GM19238 (cell line): ENCODE results near the gene TP53I13.

Source experiments
- DNase-seq: peaks from one replicate; pipeline ENCODE4 v3.0.0; 2011; ENCODE audit warnings: low spot score; ENCODE audit not compliant: insufficient read length

Gene TP53I13

DNA sequence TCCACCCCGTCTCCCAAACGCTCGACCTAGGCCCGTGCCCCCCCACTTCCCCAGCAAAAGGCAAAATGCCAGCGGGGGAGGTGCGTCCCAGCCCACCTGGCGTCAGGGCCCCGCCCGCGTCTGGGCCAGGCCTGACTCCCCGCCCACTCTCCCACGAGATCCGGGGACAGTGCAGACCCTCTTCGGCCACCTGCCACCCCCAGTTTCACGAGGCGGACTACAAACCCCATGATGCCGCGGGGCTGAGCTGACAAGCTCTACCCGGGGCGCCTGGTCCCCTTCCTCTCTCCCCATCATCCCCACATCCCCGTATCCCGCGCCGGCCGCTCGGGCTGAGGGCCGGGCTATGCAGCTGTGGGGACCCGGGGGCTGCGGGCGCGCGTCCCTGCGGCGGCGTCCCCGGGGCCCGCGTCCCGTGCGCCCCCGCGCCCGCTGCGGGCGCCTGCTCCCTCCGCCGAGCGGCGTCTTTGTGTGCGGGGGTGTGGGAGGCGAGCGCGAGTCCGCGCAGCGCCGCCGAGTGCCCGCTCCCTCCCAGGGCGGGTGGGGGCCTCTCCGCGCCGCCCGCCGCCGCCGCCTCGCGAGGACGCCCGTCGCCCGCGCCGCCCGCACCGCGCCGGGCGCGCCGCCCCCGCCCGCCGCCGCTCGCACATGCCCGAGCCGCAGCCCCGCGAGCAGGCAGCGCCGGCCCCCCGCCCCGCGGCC is 24.5 kb downstream of the TP53I13 start, which contains the start of gene ANKRD13B:
Gene ANKRD13B (plus strand): TSS at position 283 of the 702 bp plus-strand sequence. CDS start 490 bp downstream, outside the sequence.
- DNase-seq: no peak

DNA sequence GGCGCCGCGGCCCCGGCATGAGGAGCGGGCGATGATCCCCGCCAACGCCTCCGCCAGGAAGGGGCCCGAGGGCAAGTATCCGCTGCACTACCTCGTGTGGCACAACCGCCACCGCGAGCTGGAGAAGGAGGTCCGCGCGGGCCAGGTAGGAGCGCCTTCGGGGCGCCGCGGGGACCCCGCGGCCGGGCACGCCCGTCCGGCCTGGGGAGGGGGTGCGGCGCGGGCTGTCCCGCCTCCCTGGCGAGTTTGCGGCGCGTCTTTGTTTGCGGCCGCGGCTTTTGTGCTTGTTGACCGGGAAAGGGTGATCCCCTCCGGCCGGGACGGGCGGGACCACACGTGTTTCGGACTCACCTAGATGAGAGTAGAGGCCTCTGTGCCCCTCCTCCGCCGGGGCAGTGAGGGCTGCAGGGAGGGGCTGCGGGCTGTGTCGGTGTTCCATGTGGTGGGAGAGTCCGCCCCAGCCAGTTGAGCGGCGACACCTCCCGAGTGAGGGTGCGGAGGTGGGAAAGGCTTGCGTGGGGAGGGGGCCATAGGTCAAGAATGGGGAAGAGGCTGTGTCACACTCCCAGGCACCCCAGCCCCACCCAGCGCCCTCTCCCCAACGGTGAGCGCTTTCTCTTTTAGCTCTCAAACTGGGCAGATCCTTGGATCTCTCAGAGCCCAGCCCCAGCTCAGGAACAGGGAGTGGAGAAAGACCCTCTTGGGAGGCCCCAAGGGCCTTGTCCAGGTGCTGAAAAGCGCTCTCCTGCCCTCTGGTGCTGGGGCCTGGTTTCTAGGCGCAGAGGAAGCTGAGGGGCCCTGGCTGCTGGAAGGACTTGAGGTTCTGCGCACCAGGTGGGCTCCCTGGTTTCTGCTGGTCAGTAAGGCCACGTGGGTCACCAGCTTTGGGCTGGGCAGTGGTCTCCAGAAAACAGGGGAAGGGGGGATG is 25.4 kb downstream of the TP53I13 start:
- DNase-seq: no peak

DNA sequence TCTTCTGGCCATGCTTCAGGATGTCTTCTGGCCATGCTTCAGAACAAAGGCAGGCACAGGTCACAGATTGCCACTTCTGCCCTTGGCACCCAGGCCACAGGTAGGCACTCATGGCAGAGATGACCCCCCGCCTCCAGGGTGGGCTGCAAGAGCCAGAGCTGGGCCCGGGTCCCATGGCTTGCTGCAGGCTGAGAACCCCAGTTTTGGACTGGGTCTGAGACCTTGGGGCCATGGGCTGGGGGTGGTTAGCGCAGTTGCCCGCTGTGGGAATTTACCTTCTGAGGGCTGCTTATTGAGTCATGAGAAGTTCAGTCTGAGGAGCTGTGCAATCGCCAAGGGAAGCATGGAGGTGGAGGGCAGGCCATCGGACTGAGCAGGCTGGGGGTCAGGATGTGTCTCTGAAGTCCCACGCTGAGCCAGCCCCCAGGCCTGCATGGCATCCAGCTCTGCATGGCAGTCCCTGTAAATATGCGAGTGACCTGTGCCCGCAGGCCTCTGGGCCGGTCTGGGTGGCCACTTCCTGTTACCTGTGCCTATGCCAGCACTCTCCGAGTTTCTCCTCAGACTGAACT is 26.1 kb downstream of the TP53I13 start:
- no peak for DNase-seq

DNA sequence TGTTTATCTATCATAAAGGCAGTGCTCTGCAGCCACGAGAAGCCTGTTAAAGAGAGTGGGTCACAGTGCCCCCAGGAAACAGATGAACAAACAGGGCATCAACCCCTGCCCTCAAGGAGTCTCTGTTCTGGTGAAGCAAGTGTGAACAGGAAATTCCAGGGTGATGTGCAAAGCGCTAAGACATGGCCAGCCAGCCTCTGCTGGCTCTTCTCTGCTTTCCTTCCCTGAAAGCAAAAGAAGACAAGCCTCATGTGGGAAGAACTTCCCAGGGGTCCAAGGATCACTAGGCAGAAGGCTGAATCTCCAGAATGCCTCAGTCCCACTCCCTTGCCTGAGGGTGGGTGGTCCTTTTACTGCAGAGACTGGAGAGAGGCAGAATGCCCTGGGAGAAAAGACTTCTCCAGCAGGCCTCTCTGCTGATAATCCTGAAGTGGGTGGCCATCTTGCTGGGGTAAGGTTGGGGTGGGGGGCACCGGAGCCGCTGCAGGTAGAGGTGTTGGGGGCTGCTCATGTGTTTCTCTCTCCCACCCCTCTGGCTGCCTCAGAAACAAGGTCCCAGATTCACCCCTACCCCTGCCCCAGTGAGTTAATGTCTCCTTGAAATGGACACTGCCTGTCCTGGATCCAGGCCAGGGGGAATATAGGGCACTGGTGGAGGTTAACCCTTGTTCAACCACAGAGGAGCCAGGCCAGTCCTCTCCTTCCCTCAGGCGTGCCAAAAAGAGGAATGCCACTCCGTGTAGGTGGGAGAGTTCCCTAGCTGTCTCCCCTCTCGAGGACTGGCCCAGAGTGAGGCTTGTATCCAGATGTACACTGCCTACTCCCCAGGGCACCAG is 26.8 kb downstream of the TP53I13 start:
- no peak for DNase-seq

DNA sequence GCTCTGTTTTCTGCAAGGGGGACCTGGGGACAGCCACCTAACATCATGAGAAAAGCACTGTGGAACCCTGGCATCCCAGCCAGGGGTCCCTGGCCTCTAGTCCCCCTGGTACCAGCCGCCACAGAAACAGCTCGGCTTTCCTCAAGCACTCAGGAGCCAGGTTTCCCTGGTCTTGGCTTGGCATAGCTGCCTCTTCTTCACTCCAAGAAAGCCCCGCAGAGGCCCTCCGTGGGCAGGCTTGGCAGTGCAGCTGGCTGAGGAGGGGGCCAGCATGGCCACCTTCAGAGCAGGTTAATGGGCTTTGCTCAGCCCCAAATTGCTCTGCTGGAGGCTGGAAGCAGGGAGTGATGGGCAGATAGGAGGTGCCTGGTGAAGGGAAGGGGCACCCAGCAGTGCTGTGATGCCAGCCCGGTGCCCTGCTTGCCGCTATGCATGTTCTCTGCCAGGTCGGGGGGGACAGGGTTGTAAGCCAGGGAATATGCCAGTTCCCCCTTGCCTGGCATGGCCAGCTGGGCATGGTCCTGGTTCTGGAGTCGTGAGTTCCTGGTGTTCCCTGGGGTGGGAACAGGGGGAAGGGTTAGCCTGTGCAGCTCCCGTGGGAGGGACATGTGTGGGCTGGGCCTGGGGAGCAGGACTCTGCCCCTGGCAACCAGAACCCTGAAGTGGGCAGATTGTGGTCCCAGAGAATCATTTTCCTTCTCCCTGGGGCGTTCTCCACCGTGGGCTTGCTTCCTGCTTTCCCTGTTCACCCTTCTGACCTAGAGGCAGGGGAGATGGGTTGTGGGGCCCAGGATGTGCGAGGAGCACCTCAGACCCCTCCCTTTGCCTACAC is 27.7 kb downstream of the TP53I13 start:
- DNase-seq: no peak

DNA sequence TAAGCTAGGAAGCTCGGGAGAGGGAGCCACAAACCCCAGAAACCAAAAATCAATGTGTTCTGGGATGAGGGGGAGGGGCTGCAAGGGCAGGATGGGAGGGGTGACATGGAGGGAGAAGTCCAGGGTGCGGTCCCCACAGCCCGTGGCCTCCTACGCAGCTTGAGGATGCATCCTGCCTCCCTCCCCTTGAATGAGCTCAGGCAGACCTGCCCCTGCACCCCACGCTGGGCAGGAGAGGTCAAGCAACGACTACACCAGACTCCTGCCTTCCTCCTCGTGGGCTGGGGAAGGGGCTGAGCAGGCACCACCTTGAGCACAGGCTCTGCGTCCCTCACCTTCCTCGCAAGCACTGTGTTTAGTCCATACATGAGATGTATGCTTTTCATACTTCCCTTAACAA is 28.3 kb downstream of the TP53I13 start:
- DNase-seq: no peak

DNA sequence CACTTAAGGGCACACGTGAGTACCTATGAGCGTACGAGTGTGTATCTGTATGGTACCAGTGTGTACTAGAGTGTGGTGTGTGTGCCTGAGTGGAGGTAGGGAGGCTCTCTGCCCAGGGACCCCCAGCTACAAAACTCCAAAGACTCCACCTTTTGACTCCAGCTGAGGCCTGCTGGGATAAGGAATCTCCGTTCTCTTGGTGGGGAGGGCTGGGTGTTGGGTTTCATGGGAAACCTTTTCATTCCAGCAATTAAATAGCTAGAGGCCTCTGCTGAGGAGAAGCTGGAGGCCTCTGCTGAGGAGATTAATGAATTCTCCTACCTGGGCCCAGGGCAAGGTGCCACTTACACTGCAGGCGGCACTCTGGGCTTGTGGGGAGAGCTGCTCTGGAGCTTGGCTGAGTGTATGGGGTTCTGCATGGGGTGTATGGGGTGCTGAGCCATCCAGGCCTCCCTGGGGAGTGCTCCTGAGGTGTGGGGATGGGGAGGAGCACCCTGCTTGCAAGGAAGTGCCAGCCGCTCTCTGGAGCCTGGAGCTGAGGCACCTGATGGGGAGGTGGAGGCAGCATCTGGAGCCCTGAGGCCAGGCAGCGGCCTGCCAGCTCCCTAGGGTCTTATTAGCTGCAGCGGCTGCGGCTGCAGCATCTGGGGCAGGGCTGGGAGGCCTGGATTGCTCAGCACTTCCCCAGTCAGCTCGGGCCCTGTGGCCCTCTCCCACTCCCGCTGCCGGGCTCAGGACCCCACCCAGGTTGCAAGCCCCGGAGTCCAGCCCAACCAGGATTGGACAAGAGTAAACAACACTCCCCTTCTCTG is 29.1 kb downstream of the TP53I13 start:
- DNase-seq: no peak

DNA sequence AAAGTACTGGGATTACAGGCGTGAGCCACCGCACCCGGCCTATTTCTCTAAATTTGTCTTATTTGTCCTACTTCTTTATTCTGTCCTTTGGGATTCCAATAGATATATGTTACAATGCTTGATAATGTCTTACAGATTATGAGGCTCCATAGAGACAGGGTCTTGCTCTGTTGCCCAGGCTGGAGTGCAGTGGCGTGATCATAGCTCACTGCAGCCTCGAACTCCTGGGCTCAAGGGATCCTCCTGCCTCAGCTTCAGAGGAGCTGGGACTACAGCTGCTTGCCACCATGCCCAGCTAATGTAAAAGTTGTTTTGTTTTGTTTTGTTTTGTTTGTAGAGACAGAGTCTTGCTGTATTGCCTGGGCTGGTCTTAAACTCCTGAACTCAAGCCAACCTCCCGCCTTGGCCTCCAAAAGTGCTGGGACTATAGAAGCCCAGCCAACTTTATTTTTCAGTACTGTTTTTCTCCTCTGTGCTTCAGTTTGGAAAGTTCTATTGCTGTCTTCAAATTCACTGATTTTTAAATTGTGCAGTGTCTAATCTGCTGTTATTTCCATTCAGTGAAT is 34.7 kb downstream of the TP53I13 start:
- no peak for DNase-seq

DNA sequence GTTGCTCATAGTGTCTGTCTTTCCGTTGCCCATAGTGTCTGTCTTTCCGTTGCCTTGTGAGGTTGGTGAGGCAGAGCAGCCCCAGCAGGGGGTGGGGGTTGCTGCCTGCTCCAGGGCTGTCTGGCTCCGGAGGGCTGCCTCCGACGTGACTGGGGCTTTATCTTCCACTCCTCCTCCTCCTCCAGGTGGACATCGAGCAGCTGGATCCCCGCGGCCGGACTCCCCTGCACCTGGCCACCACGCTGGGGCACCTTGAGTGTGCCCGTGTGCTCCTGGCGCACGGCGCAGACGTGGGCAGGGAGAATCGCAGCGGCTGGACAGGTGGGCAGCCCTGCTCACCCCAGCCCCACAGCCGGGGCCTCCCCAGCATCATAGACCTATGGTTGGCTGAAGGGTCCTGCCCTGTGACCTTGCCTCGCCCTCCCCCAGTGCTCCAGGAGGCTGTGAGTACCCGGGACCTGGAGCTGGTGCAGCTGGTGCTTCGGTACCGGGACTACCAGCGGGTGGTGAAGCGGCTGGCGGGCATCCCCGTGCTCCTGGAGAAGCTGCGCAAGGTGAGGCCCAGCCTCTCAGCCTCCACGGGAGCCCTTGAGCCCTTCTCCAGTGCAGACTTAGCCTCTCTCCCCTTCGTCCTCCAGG is 39.2 kb downstream of the TP53I13 start:
- DNase-seq: no peak

DNA sequence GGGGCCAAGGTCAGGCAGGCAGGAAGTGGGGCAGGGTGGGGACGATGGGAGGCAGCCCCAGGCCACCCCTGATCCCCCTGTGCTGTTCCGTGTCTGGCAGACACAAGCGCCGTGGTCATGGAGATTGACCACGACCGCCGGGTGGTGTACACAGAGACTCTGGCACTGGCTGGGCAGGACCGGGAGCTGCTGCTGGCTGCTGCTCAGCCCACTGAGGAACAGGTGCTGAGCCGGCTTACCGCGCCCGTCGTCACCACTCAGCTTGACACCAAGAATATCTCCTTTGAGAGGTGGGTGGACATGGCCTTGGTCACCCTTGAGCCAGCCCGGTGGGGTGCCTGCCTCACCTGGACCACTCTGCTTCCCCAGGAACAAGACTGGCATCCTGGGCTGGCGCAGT is 40.5 kb downstream of the TP53I13 start:
- DNase-seq: no peak

DNA sequence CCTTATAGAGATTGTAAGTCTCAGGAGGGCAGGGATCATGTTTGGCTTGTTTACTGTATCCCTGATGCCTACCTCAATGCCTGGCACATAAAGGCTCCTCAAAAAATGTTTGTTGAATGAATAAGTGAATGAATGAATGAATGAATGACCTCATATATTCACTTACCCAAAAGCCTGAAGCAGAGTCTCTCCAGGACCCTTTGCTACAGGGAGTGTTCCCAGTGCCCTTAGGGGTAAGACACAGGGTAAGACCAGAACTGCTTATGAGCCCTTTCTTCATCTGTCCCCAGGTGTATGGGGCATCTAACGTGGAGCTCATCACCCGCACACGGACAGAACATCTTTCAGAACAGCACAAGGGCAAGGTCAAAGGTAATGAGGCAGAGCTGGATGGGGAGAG is 41.9 kb downstream of the TP53I13 start:
- DNase-seq: no peak

DNA sequence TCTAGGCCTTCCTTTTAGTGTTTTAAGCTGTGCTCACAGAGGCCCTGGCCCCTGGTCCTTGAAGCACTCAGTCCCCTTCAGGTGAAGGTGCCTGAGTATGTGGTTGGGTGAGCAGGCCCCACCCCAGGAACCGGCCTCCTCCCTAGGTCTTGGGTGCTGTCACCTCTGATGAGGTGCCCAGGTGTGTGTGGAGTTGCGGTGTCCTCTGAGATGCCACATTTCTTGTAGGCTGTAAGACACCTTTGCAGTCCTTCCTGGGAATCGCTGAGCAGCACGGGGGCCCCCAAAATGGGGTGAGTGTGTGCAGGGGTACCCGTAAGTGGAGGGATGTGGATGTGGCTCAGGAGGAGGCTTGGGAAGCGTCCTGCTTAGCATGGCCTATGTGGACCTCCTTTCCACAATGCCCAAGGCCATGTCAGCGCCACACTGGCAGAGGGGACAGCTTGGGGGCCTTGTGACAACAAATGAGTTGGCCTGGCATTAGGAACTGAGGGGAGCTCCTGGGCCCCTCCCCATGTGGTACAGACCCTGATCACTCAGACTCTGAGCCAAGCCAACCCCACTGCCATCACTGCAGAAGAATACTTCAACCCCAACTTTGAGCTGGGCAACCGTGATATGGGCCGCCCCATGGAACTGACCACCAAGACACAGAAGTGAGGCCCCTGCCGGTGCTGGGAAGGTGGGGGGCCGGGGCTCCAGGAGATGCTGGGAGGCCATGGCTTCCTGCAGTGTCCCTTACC is 43.0 kb downstream of the TP53I13 start:
- DNase-seq: no peak

DNA sequence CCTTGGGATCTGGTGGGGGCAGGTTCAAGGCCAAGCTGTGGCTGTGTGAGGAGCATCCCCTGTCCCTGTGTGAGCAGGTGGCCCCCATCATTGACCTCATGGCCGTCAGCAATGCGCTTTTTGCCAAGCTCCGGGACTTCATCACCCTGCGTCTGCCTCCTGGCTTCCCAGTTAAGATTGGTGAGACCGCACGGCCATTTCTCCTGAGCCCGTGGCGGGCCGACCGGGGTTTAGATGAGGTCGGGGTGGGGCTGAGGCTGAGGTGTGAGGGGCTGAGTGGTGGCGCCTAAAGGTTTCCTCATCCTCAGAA is 43.5 kb downstream of the TP53I13 start:
- no peak for DNase-seq

DNA sequence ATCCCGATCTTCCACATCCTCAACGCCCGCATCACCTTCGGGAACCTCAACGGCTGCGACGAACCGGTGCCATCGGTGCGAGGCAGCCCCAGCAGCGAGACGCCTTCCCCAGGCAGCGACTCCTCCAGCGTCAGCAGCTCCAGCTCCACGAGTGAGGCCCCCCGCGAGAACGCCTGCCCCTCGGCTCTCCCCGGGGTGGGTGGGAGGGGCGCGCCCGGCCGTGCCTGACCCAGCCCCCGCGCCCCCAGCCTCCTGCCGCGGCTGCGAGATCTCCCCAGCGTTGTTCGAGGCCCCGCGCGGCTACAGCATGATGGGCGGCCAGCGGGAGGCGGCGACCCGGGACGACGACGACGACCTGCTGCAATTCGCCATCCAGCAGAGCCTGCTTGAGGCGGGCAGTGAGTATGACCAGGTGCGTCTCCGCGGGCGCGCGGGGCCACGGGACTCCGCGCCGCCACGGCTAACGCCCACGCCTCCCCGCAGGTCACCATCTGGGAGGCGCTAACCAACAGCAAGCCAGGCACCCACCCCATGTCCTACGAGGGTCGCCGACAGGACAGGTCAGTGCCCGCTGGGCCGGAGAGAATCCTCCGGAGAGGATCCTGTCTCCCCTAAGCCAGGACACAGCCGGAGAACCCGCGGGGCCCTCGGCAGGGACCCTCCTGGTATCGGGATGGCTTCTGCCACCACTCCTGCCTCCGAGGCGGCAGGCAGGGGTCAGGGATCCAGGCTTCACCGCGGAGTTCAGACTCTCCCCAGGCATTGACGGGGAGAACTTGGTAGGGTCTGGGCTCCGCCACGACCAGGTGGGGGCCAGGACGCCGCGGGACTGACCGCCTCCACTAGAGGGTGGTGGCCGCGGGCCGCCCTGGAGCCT is 44.1 kb downstream of the TP53I13 start:
- DNase-seq: no peak

DNA sequence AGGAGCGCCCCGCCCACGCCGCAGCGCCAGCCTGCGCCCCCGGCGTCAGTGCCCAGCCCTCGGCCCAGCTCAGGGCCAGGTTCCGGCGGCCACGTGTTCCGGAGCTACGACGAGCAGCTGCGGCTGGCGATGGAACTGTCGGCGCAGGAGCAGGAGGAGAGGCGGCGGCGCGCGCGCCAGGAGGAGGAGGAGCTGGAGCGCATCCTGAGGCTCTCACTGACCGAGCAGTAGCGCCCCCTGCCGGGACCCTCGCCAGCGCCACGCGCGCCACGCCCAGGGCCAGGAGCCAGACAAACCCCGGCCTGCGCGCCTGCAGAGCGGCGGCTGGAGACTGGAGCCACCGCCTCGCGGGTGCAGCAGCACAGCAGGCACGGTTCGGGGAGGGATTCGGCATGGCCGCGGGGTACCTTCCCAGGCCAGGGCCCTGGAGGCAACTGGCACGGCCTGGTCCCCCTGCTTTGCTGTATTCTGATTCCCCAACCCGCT is 44.9 kb downstream of the TP53I13 start:
- DNase-seq: no peak

DNA sequence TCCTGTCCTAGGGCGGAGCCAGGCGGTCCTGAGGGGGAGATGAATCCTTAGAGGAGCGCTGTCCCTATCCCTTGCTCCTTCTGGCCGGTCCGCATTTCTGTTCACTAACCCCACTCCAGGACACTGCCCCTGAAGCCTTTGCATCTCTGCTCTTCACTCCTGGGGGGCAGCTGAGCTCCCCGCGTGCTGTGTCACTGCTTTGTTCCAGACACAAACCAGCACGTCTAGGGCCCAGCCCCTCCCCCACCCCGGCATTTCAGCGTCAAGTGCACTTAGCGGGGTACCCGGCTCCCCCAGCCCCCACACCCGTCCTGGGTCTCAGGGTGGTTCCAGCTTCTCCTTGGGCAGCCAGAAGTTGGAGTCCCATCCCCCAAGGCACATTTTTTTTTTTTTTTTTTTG is 45.4 kb downstream of the TP53I13 start:
- DNase-seq: no peak
